ENCODE measurements around the gene TMEM151A.

Gene TMEM151A

GRCh38 chr11:66283461-66284105 is 8.1 kb upstream of the TMEM151A start:
- no peak for DNase-seq

GRCh38 chr11:66284526-66285078 is 7.1 kb upstream of the TMEM151A start:
- DNase-seq: no peak

- no peak for DNase-seq
Measured at GRCh38 chr11:66285250-66285947, 6.3 kb upstream of the TMEM151A start.

- no peak for DNase-seq
Measured at GRCh38 chr11:66286699-66287098, 5.0 kb upstream of the TMEM151A start.

- DNase-seq: no peak
Measured at GRCh38 chr11:66287211-66287888, 4.3 kb upstream of the TMEM151A start.

- DNase-seq: no peak
Measured at GRCh38 chr11:66287889-66288670, 3.6 kb upstream of the TMEM151A start.

- DNase-seq: peak; percentile 98 to 99
Measured at GRCh38 chr11:66288671-66289547, 2.8 kb upstream of the TMEM151A start, which contains the start of gene YIF1A. TSS of gene YIF1A (minus strand) at chr11:66289143. CDS start at chr11:66288985, 158 bp downstream.

- peak in 1 of 2 experiments; percentile 67 for DNase-seq
Measured at GRCh38 chr11:66289548-66290329, 2.0 kb upstream of the TMEM151A start.

- DNase-seq: no peak
Measured at GRCh38 chr11:66290330-66290621, 1.4 kb upstream of the TMEM151A start.

- no peak for DNase-seq
Measured at GRCh38 chr11:66291303-66291705, 390 bp upstream of the TMEM151A start.

GRCh38 chr11:66292543-66293332 is 1.0 kb downstream of the TMEM151A start:
- no peak for DNase-seq

- no peak for DNase-seq
Measured at GRCh38 chr11:66293352-66293751, 1.7 kb downstream of the TMEM151A start.

- no peak for DNase-seq
Measured at GRCh38 chr11:66293777-66294625, 2.3 kb downstream of the TMEM151A start.

- DNase-seq: no peak
Measured at GRCh38 chr11:66294626-66295620, 3.2 kb downstream of the TMEM151A start.

- DNase-seq: no peak
Measured at GRCh38 chr11:66297610-66298009, 5.9 kb downstream of the TMEM151A start.

- DNase-seq: no peak
Measured at GRCh38 chr11:66299186-66299585, 7.5 kb downstream of the TMEM151A start.

- no peak for DNase-seq
Measured at GRCh38 chr11:66302656-66303055, 11.0 kb downstream of the TMEM151A start.

GRCh38 chr11:66309475-66309874 is 17.8 kb downstream of the TMEM151A start:
- no peak for DNase-seq
